ENCODE measurements around the gene HMCN2. TPM values are rescaled to one million over a fixed set of nuclear protein-coding genes. Genes with fewer than 3 reads are reported as not detected.

HMCN2 gene
- total and polyA plus RNA-seq, 4 donors = 0.24 to 1.8 (median 0.29) TPM

DNA sequence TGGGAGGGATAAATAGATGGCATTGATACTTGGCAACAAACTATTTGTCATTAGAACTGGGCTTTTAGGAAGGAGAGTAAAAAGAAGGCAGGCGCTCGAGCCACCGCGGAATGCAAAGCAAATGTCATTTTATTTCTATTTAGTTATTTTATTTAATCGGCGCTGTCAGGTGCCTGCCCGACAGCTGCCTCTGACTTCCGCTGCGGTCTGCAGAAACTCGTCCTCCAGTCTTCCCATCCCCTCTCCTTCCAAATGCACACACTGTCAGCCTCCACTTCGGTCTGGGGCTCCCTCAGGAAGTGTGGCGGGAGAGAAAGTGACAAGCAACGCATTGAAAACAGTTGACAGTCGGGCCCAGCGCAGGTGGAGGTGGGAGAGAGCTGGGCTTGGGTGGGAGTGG is 208.5 kb downstream of the HMCN2 start (continued):
- TF ChIP-seq, protein P1, sequence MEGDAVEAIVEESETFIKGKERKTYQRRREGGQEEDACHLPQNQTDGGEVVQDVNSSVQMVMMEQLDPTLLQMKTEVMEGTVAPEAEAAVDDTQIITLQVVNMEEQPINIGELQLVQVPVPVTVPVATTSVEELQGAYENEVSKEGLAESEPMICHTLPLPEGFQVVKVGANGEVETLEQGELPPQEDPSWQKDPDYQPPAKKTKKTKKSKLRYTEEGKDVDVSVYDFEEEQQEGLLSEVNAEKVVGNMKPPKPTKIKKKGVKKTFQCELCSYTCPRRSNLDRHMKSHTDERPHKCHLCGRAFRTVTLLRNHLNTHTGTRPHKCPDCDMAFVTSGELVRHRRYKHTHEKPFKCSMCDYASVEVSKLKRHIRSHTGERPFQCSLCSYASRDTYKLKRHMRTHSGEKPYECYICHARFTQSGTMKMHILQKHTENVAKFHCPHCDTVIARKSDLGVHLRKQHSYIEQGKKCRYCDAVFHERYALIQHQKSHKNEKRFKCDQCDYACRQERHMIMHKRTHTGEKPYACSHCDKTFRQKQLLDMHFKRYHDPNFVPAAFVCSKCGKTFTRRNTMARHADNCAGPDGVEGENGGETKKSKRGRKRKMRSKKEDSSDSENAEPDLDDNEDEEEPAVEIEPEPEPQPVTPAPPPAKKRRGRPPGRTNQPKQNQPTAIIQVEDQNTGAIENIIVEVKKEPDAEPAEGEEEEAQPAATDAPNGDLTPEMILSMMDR (IDR thresholded peaks at IDR 0.05; ENCODE audit: low read depth, low read length, missing input control) = no peak
- no peak for TF ChIP-seq TAF1 (conservative IDR thresholded peaks at IDR 0.05)
- no peak for TF ChIP-seq FOXA2 (IDR thresholded peaks at IDR 0.05)
- TF ChIP-seq HNF4A (conservative IDR thresholded peaks at IDR 0.05) = no peak
- TF ChIP-seq, protein P2, sequence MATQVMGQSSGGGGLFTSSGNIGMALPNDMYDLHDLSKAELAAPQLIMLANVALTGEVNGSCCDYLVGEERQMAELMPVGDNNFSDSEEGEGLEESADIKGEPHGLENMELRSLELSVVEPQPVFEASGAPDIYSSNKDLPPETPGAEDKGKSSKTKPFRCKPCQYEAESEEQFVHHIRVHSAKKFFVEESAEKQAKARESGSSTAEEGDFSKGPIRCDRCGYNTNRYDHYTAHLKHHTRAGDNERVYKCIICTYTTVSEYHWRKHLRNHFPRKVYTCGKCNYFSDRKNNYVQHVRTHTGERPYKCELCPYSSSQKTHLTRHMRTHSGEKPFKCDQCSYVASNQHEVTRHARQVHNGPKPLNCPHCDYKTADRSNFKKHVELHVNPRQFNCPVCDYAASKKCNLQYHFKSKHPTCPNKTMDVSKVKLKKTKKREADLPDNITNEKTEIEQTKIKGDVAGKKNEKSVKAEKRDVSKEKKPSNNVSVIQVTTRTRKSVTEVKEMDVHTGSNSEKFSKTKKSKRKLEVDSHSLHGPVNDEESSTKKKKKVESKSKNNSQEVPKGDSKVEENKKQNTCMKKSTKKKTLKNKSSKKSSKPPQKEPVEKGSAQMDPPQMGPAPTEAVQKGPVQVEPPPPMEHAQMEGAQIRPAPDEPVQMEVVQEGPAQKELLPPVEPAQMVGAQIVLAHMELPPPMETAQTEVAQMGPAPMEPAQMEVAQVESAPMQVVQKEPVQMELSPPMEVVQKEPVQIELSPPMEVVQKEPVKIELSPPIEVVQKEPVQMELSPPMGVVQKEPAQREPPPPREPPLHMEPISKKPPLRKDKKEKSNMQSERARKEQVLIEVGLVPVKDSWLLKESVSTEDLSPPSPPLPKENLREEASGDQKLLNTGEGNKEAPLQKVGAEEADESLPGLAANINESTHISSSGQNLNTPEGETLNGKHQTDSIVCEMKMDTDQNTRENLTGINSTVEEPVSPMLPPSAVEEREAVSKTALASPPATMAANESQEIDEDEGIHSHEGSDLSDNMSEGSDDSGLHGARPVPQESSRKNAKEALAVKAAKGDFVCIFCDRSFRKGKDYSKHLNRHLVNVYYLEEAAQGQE (IDR thresholded peaks at IDR 0.05) = no peak
- TF ChIP-seq EGR1 (IDR thresholded peaks at IDR 0.05; ENCODE audit: low read depth in 2 of 2) = no peak

- DNase-seq (ENCODE audit: low spot score) = no peak
- Histone ChIP-seq H3K27me3 (ENCODE audit: control insufficient read depth in 4 of 4, insufficient read depth in 4 of 4, low read length in 3 of 4) (no peaks in the 10 kb centered on the region), H3K27ac (ENCODE audit: low read depth in 1 of 2, low read length in 2 of 2) (no peak overlapping the region), H3K9me3 (ENCODE audit: control insufficient read depth in 4 of 4, low read length in 3 of 4) (no peaks in the 10 kb centered on the region), H3K36me3 (ENCODE audit: control insufficient read depth in 4 of 4, insufficient read depth in 3 of 4, low read depth in 1 of 4, low read length in 3 of 4) (peaks cover 16 to 77% (median 30%) of the 10 kb centered on the region in 4 donors), H3K4me1 (ENCODE audit: control insufficient read depth in 4 of 4, insufficient read depth in 4 of 4, low read length in 3 of 4) (no peaks in the 10 kb centered on the region), H3K4me3 (ENCODE audit: low read depth in 1 of 3, low read length in 3 of 3) (no peak overlapping the region), H3K9ac (ENCODE audit: low read depth in 1 of 2, low read length in 2 of 2) (no peak overlapping the region)
- WGBS = 88% methylated on average over 21 of the region's 21 CpGs
- no peak for TF ChIP-seq EGR1 (IDR thresholded peaks at IDR 0.05; ENCODE audit: low read depth in 2 of 2)
- no peak for TF ChIP-seq JUND (IDR thresholded peaks at IDR 0.05)
- TF ChIP-seq, protein P1 (IDR thresholded peaks at IDR 0.05; ENCODE audit: low read depth, low read length, missing input control) = no peak
- no peak for TF ChIP-seq TAF1 (conservative IDR thresholded peaks at IDR 0.05)
- TF ChIP-seq FOXA2 (IDR thresholded peaks at IDR 0.05) = no peak
- TF ChIP-seq HNF4A (conservative IDR thresholded peaks at IDR 0.05) = no peak
- TF ChIP-seq, protein P3, sequence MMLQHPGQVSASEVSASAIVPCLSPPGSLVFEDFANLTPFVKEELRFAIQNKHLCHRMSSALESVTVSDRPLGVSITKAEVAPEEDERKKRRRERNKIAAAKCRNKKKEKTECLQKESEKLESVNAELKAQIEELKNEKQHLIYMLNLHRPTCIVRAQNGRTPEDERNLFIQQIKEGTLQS (IDR thresholded peaks at IDR 0.05) = no peak
- no peak for TF ChIP-seq FOXA1 (IDR thresholded peaks at IDR 0.05)
- TF ChIP-seq, protein P2 (IDR thresholded peaks at IDR 0.05) = no peak
- TF ChIP-seq RAD21 (IDR thresholded peaks at IDR 0.05) = no peak
- TF ChIP-seq YY1 (IDR thresholded peaks at IDR 0.05) = no peak
- no peak for TF ChIP-seq ZBTB33 (IDR thresholded peaks at IDR 0.05)
Measured at GRCh38 chr9:130476151-130476730, 210.7 kb downstream of the HMCN2 start.

Measured in liver (tissue), 9 donors.